ENCODE measurements around the gene RAD51B. TPM values are rescaled to one million over a fixed set of nuclear protein-coding genes. Genes with fewer than 3 reads are reported as not detected.

The RAD51B gene
- total and polyA plus RNA-seq, 9 of the 15 experiments (the other 6 are each of a cell fraction or from before 2014, with no cell fraction given), result 8.5 to 17.3 (median 11.3) TPM

DNA sequence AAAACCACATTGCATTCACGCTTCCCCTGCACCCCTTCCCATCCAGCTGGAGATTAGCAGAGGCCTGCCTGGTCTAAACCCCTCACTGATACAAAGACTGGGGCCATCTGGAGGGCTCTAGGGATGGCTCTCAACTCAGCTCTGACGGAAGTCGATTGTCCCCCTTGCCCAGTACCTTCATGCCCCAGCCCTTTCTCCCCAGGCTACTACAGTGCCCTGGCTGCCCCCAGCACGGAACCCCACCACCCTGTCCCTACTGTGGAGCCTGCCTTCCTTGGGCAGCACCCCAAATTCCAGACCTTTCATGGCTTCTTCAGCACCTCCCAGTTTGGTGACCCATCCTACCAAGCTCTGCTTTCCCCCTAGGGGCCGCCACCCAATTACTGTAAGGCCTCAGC lies 947.7 kb downstream of the RAD51B start (continued):
- TF ChIP-seq CTCFL (IDR thresholded peaks at IDR 0.05; ENCODE audit: borderline replicate concordance, insufficient read depth, low read depth, low read length, poor library complexity, severe bottlenecking), result peak; percentile 49
- no peak for TF ChIP-seq ZNF707 (CRISPR knock-in tag; conservative IDR thresholded peaks at IDR 0.05)
- TF ChIP-seq TCF3 (CRISPR knock-in tag; IDR thresholded peaks at IDR 0.05), result no peak

DNA sequence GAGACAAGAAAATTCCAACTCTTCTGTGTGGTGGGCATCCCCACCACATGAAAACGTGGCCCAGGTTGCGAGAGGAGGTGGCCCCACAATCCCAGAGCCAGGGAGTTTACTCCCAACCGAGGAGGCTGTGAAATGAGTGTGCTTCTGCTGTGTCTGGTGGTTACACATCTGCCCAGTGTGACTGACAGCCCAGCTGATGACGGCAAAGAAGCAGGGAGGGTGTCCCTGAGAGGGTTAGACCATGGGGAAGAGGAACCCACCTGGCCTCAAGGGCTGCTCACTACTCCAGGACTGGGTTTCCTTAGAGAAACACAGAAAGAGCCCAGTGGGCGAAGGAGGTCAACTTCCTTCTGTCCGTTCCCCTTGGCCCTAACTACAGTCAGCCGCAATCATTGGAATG lies 948.7 kb downstream of the RAD51B start:
- CTCF ChIA-PET (ENCODE audit: low intra/inter-chr PET ratio), result no interaction called here
- BruUV-seq (replicated peaks), result no TSS peak
- TF ChIP-seq, protein P1, sequence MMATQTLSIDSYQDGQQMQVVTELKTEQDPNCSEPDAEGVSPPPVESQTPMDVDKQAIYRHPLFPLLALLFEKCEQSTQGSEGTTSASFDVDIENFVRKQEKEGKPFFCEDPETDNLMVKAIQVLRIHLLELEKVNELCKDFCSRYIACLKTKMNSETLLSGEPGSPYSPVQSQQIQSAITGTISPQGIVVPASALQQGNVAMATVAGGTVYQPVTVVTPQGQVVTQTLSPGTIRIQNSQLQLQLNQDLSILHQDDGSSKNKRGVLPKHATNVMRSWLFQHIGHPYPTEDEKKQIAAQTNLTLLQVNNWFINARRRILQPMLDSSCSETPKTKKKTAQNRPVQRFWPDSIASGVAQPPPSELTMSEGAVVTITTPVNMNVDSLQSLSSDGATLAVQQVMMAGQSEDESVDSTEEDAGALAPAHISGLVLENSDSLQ (IDR thresholded peaks at IDR 0.05), result 0 out of 2 replicates have a peak, but pooled peaks have one; percentile 23
- TF ChIP-seq U2AF1 (optimal IDR thresholded peaks at IDR 0.05; ENCODE audit: low read depth, low read length), result no peak
- no peak for TF ChIP-seq CHD7 (IDR thresholded peaks at IDR 0.05; ENCODE audit: low read depth, low read length)
- Histone ChIP-seq H3K4me1 (replicated peaks in 1 of 2; ENCODE audit: control insufficient read depth in 2 of 2, insufficient read depth in 2 of 2, low read length in 2 of 2) (peaks cover 4 to 12% of the 10 kb centered on the region in 2 experiments; a peak in 3 of 5 replicates), H3K27ac (ENCODE audit: extremely low read depth, low read depth, low read length) (no peak overlapping the region), H3K9me3 (replicated peaks; ENCODE audit: control insufficient read depth, insufficient read depth, low read depth, low read length) (no peaks in the 10 kb centered on the region), H3K9ac (ENCODE audit: insufficient read depth in 1 of 2, low read depth in 2 of 2, low read length in 2 of 2) (peak overlapping the region in 1 of 2 experiments; percentile 31; a peak in 1 of 4 replicates), H3K4me3 (no peak overlapping the region), H4K20me1 (replicated peaks; ENCODE audit: control insufficient read depth, insufficient read depth, low read length) (no peaks in the 10 kb centered on the region), H3K36me3 (ENCODE audit: control insufficient read depth, insufficient read depth, low read length) (no peaks in the 10 kb centered on the region), H3K79me2 (ENCODE audit: control insufficient read depth, insufficient read depth, low read length) (no peaks in the 10 kb centered on the region), H3K9me1 (ENCODE audit: control insufficient read depth, insufficient read depth, low read length) (no peaks in the 10 kb centered on the region), H3K4me2 (ENCODE audit: insufficient read depth, low read length) (no peak overlapping the region), H3K27me3 (ENCODE audit: control insufficient read depth in 2 of 2, insufficient read depth in 2 of 2, low read length in 2 of 2) (no peaks in the 10 kb centered on the region), H2AFZ (ENCODE audit: low read depth, low read length) (no peak overlapping the region)
- WGBS (ENCODE audit: insufficient coverage, low coverage, missing lambda C conversion rate), result 63% methylated on average over 6 of the region's 7 CpGs
- in situ Hi-C loops (cut with MboI) (no loop called here), intact Hi-C loops (cut with micrococcal nuclease) (no loop called here)
- ATAC-seq, result no peak
- FAIRE-seq, result no peak
- POLR2A ChIA-PET, result interaction anchor here (0.7 kb wide), 1 partner anchor 24 kb away, joined by 3 read pairs; no protein-coding TSS in a partner anchor
- no peak for DNase-seq (ENCODE audit: extremely low read depth in 1 of 4, low spot score in 3 of 4)

Data from K562 (cell line).